HepG2 (cell line): ENCODE results near the gene SREBF1. TPM values are rescaled to one million over a fixed set of nuclear protein-coding genes. Genes with fewer than 3 reads are reported as not detected.

Experiments used
- CHD2 ChIP-seq: IDR thresholded peaks from 2 replicates; pipeline ENCODE4 v1.6.1; 2011; ENCODE audit warnings: low read depth, low read length, improper control_type of control experiment
- KLF12 ChIP-seq: sonication (generic); formaldehyde crosslinking; IDR thresholded peaks from 2 replicates; pipeline ENCODE4 v1.4.0; 2020; ENCODE audit warnings: missing genetic modification reagents, borderline replicate concordance
- MAF1 ChIP-seq: sonication (generic); formaldehyde crosslinking; IDR thresholded peaks from 2 replicates; pipeline ENCODE4 v1.5.0; 2020; ENCODE audit warnings: missing genetic modification reagents, borderline replicate concordance
- MEIS1 ChIP-seq: sonication (generic); formaldehyde crosslinking; IDR thresholded peaks from 2 replicates; pipeline ENCODE4 v1.9.0; 2021; ENCODE audit warnings: mild to moderate bottlenecking, missing genetic modification reagents, moderate library complexity, borderline replicate concordance
- NCOA5 ChIP-seq: sonication (generic); formaldehyde crosslinking; IDR thresholded peaks from 2 replicates; pipeline ENCODE4 v1.4.0; 2020; ENCODE audit warnings: missing genetic modification reagents
- NFKB2 ChIP-seq: sonication (generic); formaldehyde crosslinking; IDR thresholded peaks from 2 replicates; pipeline ENCODE4 v1.4.0; 2020; ENCODE audit warnings: missing genetic modification reagents, borderline replicate concordance
- RFXAP ChIP-seq: sonication (generic); formaldehyde crosslinking; IDR thresholded peaks from 2 replicates; pipeline ENCODE4 v1.4.0; 2020; ENCODE audit warnings: missing genetic modification reagents, borderline replicate concordance
- SRF ChIP-seq: IDR thresholded peaks from 2 replicates; pipeline ENCODE4 v1.6.1; 2011; ENCODE audit warnings: mild to moderate bottlenecking, low read depth, low read length, moderate library complexity
- ZNF331 ChIP-seq: sonication (generic); formaldehyde crosslinking; IDR thresholded peaks from 2 replicates; pipeline ENCODE4 v1.4.0; 2020; ENCODE audit warnings: missing genetic modification reagents
- ZNF335 ChIP-seq: sonication (generic); formaldehyde crosslinking; IDR thresholded peaks from 2 replicates; pipeline ENCODE4 v1.4.0; 2020; ENCODE audit warnings: missing genetic modification reagents
- ZNF33A ChIP-seq: sonication (generic); formaldehyde crosslinking; IDR thresholded peaks from 2 replicates; pipeline ENCODE4 v1.5.1; 2020; ENCODE audit warnings: missing genetic modification reagents, mild to moderate bottlenecking, moderate library complexity, borderline replicate concordance
- ZNF414 ChIP-seq: sonication (generic); formaldehyde crosslinking; IDR thresholded peaks from 2 replicates; pipeline ENCODE4 v1.5.0; 2020; ENCODE audit warnings: missing genetic modification reagents
- ZNF549 ChIP-seq: sonication (generic); formaldehyde crosslinking; IDR thresholded peaks from 2 replicates; pipeline ENCODE4 v1.5.0; 2020; ENCODE audit warnings: missing genetic modification reagents
- ZNF772 ChIP-seq: sonication (generic); formaldehyde crosslinking; IDR thresholded peaks from 2 replicates; pipeline ENCODE4 v1.5.0; 2020; ENCODE audit warnings: mild to moderate bottlenecking, missing genetic modification reagents
- polyA plus RNA-seq, 8 experiments: library from polyadenylated mRNA; depleted of rRNA in 3 of 8; stranded (reverse) in 7 of 8; unstranded in 1 of 8; fragments of >200 nt; fragmentation: Illumina TruSeq in 4 of 8; extraction: Trizol in 4 of 8; gene quantifications; 2 replicates each; pipeline versions ENCODE4 v1.2.1 to v1.2.3, GENCODE V29; 2011 to 2016; ENCODE audit warnings: low read depth in 4 of 8, missing spikeins in 1 of 8, mixed read lengths in 1 of 8; ENCODE audit not compliant: insufficient read depth in 1 of 8
- total RNA-seq, 5 experiments: library from RNA; depleted of rRNA; stranded (reverse); fragments of >200 nt; fragmentation: Illumina TruSeq; extraction: Trizol; gene quantifications; 2 replicates each; pipeline ENCODE4 v1.2.3, GENCODE V29; 2016; ENCODE audit warnings: low read depth in 1 of 5
- TF ChIP-seq, protein P1 (sequence below): sonication (generic); formaldehyde crosslinking; IDR thresholded peaks from one replicate; pipeline ENCODE4 v1.5.1; 2020; ENCODE audit warnings: mild to moderate bottlenecking, missing genetic modification reagents; ENCODE audit errors: not compliant biosample characterization
- TF ChIP-seq, protein P2 (sequence below): sonication (generic); formaldehyde crosslinking; IDR thresholded peaks from 2 replicates; pipeline ENCODE4 v1.4.0; 2020; ENCODE audit warnings: missing genetic modification reagents, borderline replicate concordance
- TF ChIP-seq, protein P3 (sequence below): sonication (generic); formaldehyde crosslinking; IDR thresholded peaks from 2 replicates; pipeline ENCODE4 v1.5.1; 2020; ENCODE audit warnings: mild to moderate bottlenecking, moderate library complexity, missing genetic modification reagents

SREBF1 gene
- total and polyA plus RNA-seq, 2 of the 13 experiments (the other 11 are each of a cell fraction or from before 2014, with no cell fraction given), result 34.3 to 38.0 TPM

DNA sequence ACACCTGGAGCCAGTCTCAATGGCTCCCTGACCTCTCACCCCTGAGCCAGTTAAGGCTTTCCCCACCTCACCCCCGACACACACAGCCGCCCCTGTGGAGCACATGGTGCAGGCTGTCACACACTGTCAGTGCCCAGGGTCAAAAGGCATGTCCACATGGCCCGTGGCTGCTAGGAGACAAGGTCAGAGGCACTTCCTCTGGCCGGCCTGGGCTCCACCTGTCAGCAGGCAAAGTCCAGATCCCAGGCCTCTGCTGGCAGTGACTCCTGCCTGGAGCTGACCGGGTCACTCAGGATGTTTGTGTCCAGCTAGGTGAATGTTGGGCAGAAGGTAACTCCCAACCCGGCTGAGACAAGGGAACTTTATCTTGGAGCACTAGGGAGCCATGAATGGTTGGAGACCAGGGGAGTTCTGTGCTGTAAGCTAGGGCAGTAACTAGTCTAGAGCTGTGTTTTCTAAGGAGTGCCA, 6.0 kb downstream of the SREBF1 start (continued):
- TF ChIP-seq ZNF414 (CRISPR knock-in tag), result peak; percentile 99
- TF ChIP-seq RFXAP, result peak; percentile 86; the same call in 1 of the 2 replicates
- TF ChIP-seq ZNF549 (CRISPR knock-in tag), result no peak
- no peak for TF ChIP-seq ZNF335 (CRISPR knock-in tag)
- no peak for TF ChIP-seq ZNF33A
- no peak; the same call in 1 of the 2 replicates for TF ChIP-seq KLF12
- TF ChIP-seq, protein P1, sequence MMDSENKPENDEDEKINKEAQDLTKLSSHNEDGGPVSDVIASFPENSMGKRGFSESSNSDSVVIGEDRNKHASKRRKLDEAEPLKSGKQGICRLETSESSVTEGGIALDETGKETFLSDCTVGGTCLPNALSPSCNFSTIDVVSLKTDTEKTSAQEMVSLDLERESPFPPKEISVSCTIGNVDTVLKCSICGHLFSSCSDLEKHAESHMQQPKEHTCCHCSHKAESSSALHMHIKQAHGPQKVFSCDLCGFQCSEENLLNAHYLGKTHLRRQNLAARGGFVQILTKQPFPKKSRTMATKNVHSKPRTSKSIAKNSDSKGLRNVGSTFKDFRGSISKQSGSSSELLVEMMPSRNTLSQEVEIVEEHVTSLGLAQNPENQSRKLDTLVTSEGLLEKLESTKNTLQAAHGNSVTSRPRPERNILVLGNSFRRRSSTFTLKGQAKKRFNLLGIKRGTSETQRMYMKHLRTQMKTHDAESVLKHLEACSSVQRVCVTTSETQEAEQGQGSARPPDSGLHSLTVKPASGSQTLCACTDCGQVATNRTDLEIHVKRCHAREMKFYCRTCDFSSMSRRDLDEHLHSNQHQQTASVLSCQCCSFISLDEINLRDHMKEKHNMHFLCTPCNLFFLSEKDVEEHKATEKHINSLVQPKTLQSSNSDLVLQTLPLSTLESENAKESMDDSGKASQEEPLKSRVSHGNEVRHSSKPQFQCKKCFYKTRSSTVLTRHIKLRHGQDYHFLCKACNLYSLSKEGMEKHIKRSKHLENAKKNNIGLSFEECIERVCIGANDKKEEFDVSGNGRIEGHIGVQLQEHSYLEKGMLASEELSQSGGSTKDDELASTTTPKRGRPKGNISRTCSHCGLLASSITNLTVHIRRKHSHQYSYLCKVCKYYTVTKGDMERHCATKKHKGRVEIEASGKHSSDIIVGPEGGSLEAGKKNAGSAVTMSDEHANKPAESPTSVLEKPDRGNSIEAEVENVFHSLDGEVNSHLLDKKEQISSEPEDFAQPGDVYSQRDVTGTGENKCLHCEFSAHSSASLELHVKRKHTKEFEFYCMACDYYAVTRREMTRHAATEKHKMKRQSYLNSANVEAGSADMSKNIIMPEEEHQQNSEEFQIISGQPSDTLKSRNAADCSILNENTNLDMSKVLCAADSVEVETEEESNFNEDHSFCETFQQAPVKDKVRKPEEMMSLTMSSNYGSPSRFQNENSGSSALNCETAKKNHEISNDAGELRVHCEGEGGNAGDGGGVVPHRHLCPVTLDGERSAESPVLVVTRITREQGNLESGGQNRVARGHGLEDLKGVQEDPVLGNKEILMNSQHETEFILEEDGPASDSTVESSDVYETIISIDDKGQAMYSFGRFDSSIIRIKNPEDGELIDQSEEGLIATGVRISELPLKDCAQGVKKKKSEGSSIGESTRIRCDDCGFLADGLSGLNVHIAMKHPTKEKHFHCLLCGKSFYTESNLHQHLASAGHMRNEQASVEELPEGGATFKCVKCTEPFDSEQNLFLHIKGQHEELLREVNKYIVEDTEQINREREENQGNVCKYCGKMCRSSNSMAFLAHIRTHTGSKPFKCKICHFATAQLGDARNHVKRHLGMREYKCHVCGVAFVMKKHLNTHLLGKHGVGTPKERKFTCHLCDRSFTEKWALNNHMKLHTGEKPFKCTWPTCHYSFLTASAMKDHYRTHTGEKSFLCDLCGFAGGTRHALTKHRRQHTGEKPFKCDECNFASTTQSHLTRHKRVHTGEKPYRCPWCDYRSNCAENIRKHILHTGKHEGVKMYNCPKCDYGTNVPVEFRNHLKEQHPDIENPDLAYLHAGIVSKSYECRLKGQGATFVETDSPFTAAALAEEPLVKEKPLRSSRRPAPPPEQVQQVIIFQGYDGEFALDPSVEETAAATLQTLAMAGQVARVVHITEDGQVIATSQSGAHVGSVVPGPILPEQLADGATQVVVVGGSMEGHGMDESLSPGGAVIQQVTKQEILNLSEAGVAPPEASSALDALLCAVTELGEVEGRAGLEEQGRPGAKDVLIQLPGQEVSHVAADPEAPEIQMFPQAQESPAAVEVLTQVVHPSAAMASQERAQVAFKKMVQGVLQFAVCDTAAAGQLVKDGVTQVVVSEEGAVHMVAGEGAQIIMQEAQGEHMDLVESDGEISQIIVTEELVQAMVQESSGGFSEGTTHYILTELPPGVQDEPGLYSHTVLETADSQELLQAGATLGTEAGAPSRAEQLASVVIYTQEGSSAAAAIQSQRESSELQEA, result peak; percentile 32
- no peak for TF ChIP-seq CHD2
- TF ChIP-seq MEIS1 (CRISPR knock-in tag), result peak; percentile 99; the same call in 1 of the 2 replicates
- TF ChIP-seq, protein P2, sequence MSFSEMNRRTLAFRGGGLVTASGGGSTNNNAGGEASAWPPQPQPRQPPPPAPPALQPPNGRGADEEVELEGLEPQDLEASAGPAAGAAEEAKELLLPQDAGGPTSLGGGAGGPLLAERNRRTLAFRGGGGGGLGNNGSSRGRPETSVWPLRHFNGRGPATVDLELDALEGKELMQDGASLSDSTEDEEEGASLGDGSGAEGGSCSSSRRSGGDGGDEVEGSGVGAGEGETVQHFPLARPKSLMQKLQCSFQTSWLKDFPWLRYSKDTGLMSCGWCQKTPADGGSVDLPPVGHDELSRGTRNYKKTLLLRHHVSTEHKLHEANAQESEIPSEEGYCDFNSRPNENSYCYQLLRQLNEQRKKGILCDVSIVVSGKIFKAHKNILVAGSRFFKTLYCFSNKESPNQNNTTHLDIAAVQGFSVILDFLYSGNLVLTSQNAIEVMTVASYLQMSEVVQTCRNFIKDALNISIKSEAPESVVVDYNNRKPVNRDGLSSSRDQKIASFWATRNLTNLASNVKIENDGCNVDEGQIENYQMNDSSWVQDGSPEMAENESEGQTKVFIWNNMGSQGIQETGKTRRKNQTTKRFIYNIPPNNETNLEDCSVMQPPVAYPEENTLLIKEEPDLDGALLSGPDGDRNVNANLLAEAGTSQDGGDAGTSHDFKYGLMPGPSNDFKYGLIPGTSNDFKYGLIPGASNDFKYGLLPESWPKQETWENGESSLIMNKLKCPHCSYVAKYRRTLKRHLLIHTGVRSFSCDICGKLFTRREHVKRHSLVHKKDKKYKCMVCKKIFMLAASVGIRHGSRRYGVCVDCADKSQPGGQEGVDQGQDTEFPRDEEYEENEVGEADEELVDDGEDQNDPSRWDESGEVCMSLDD (CRISPR knock-in tag), result peak; percentile 61; the same call in 1 of the 2 replicates
- peak; percentile 88 for TF ChIP-seq ZNF772 (CRISPR knock-in tag)
- TF ChIP-seq ZNF331, result peak; percentile 84
- TF ChIP-seq NCOA5 (CRISPR knock-in tag), result no peak
- TF ChIP-seq SRF, result no peak
- TF ChIP-seq, protein P3, sequence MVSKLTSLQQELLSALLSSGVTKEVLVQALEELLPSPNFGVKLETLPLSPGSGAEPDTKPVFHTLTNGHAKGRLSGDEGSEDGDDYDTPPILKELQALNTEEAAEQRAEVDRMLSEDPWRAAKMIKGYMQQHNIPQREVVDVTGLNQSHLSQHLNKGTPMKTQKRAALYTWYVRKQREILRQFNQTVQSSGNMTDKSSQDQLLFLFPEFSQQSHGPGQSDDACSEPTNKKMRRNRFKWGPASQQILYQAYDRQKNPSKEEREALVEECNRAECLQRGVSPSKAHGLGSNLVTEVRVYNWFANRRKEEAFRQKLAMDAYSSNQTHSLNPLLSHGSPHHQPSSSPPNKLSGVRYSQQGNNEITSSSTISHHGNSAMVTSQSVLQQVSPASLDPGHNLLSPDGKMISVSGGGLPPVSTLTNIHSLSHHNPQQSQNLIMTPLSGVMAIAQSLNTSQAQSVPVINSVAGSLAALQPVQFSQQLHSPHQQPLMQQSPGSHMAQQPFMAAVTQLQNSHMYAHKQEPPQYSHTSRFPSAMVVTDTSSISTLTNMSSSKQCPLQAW, result peak; percentile 91
- no peak for TF ChIP-seq MAF1 (CRISPR knock-in tag)
- peak; percentile 64 for TF ChIP-seq NFKB2 (CRISPR knock-in tag)
